Breast epithelium (tissue), 4 donors: ENCODE measurements around the gene OR2A12. TPM values are rescaled to one million over a fixed set of nuclear protein-coding genes. Genes with fewer than 3 reads are reported as not detected.

Experiments
- DNase-seq, 2 donors: peaks; one replicate each; pipeline ENCODE4 v3.0.0-alpha.2; 2019; ENCODE audit warnings: low spot score in 2 of 2
- H3K27ac ChIP-seq, 2 donors: fragments of 200-600 bp; sonication (generic) in 1 of 2; one replicate each; pipeline ENCODE4 v1.5.1; 2016 to 2019; ENCODE audit warnings: mild to moderate bottlenecking in 1 of 2
- H3K27me3 ChIP-seq, 2 donors: fragments of 200-600 bp; sonication (generic) in 1 of 2; one replicate each; pipeline versions ENCODE4 v1.5.1 to v1.6.0; 2017 to 2019; ENCODE audit warnings: control low read depth in 1 of 2, mild to moderate bottlenecking in 1 of 2
- H3K36me3 ChIP-seq: fragments of 200-600 bp; one replicate; pipeline ENCODE4 v1.5.1; 2019
- H3K4me1 ChIP-seq, 2 donors: fragments of 200-600 bp; sonication (generic); one replicate each; pipeline ENCODE4 v1.5.1; 2016 to 2019; ENCODE audit warnings: control low read depth in 1 of 2
- H3K4me3 ChIP-seq, 3 donors: fragments of 200-600 bp; sonication (generic); 1 replicate in 2 of 3; 2 replicates in 1 of 3; pipeline ENCODE4 v1.5.1; 2016 to 2019; ENCODE audit warnings: mild to moderate bottlenecking in 3 of 3, moderate library complexity in 2 of 3
- H3K9me3 ChIP-seq, 2 donors: fragments of 200-600 bp; sonication (generic) in 1 of 2; one replicate each; pipeline ENCODE4 v1.5.1; 2016 to 2019; ENCODE audit warnings: control low read depth in 1 of 2
- POLR2A ChIP-seq: fragments of 450-650 bp; IDR thresholded peaks from one replicate; pipeline ENCODE4 v1.6.1; 2016; ENCODE audit warnings: antibody characterized with exemption, mild to moderate bottlenecking, moderate library complexity
- POLR2AphosphoS5 ChIP-seq, 3 donors: sonication (generic); formaldehyde crosslinking; IDR thresholded peaks; one replicate each; pipeline ENCODE4 v1.6.1; 2017; ENCODE audit warnings: antibody characterized with exemption in 3 of 3
- intact Hi-C: fragments of 100-400 bp; cut with DNase I; formaldehyde crosslinking; loops from one replicate; pipeline ENCODE4 v1.15.1; 2023; ENCODE audit warnings: low total_unique reads
- total RNA-seq, 3 donors: library from RNA; depleted of rRNA; stranded (reverse); fragments of >200 nt; gene quantifications; one replicate each; pipeline ENCODE4 v1.1.0, GENCODE V29; 2016
- TF ChIP-seq, protein P1 (sequence below), 3 donors: fragments of 450-650 bp; IDR thresholded peaks; one replicate each; pipeline ENCODE4 v1.5.1; 2016 to 2017; ENCODE audit warnings: antibody characterized with exemption in 3 of 3, mild to moderate bottlenecking in 3 of 3, moderate library complexity in 3 of 3

Gene OR2A12
- total RNA-seq, 3 donors from 2014 or later: not detected

DNA sequence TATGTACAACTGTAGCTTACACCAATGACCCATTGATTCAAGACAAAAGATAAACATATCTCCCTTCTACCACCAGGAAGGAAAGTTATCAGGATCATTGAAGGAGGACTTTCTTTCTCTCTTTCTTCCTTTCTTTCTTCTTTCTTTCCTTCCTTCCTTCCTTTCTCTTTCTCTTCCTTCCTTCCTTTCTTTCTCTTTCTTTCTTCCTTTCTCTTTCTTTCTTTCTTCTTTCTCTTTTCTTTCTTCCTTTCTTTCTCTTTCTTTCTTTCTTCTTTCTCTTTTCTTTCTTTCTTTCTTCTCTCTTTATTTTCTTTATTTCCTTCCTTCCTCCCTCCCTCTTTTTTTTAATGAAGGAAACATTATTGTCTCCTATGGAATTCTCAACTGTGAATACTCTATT lies 12.7 kb downstream of the OR2A12 start:
- H3K4me3 ChIP-seq: no peak overlapping the region
- intact Hi-C loops: no loop called here
- H3K9me3 ChIP-seq: no peaks in the 10 kb centered on the region
- no peaks in the 10 kb centered on the region for H3K4me1 ChIP-seq
- TF ChIP-seq POLR2AphosphoS5 (IDR thresholded peaks at IDR 0.05) (no peak), POLR2A (no peak)
- TF ChIP-seq, protein P1, sequence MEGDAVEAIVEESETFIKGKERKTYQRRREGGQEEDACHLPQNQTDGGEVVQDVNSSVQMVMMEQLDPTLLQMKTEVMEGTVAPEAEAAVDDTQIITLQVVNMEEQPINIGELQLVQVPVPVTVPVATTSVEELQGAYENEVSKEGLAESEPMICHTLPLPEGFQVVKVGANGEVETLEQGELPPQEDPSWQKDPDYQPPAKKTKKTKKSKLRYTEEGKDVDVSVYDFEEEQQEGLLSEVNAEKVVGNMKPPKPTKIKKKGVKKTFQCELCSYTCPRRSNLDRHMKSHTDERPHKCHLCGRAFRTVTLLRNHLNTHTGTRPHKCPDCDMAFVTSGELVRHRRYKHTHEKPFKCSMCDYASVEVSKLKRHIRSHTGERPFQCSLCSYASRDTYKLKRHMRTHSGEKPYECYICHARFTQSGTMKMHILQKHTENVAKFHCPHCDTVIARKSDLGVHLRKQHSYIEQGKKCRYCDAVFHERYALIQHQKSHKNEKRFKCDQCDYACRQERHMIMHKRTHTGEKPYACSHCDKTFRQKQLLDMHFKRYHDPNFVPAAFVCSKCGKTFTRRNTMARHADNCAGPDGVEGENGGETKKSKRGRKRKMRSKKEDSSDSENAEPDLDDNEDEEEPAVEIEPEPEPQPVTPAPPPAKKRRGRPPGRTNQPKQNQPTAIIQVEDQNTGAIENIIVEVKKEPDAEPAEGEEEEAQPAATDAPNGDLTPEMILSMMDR (IDR thresholded peaks at IDR 0.05): no peak
- no peak overlapping the region for H3K27ac ChIP-seq
- H3K36me3 ChIP-seq: no peaks in the 10 kb centered on the region
- no peak for DNase-seq
- H3K27me3 ChIP-seq: no peaks in the 10 kb centered on the region

DNA sequence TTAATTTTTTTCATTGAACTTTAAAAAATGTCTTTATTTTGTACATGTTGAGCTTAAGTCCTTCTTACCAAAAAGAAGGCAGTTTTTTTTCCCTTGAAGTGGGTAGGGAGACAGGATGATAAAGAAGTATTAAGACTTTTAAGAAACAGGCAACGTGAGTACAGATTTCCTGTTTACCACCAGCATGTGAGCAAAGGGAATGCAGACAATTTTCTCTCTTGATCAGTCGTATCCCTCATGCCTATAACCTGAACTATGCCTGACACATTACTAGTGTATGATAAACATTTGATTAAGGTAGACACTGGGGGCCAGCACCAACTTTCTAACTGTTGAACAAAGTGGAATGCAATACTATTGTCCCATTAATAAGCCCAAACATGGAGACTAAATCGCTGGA lies 14.5 kb downstream of the OR2A12 start:
- Histone ChIP-seq H3K27me3 (no peaks in the 10 kb centered on the region), H3K4me1 (no peaks in the 10 kb centered on the region), H3K27ac (no peak overlapping the region), H3K4me3 (no peak overlapping the region), H3K36me3 (no peaks in the 10 kb centered on the region), H3K9me3 (no peaks in the 10 kb centered on the region)
- TF ChIP-seq POLR2AphosphoS5 (IDR thresholded peaks at IDR 0.05) (no peak), POLR2A (no peak)
- TF ChIP-seq, protein P1 (IDR thresholded peaks at IDR 0.05): no peak
- DNase-seq: no peak
- intact Hi-C loops: no loop called here

DNA sequence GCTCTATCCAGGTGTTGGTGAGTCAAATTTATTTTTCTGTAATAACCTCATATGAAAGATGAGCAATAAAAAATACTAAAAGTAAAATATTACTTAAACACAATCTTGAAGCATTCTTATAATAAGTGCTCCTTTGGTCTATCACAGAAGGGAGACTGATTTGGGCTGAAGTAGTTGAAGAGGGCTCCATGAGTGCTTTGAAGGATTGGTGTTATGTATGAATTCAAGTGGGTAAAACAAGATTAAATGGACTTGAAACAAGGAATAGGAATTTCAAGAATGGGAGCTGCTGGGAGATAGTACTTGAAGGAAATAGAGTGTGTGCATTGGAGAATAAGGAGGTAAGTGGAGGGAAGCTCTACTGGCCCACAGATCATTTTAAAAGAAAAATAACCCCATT lies 16.0 kb downstream of the OR2A12 start:
- no peaks in the 10 kb centered on the region for H3K9me3 ChIP-seq
- TF ChIP-seq POLR2A (no peak), POLR2AphosphoS5 (IDR thresholded peaks at IDR 0.05) (no peak)
- TF ChIP-seq, protein P1 (IDR thresholded peaks at IDR 0.05): no peak
- H3K36me3 ChIP-seq: no peaks in the 10 kb centered on the region
- intact Hi-C loops: no loop called here
- DNase-seq: no peak
- H3K4me3 ChIP-seq: no peak overlapping the region
- H3K4me1 ChIP-seq: no peaks in the 10 kb centered on the region
- no peak overlapping the region for H3K27ac ChIP-seq
- H3K27me3 ChIP-seq: no peaks in the 10 kb centered on the region

DNA sequence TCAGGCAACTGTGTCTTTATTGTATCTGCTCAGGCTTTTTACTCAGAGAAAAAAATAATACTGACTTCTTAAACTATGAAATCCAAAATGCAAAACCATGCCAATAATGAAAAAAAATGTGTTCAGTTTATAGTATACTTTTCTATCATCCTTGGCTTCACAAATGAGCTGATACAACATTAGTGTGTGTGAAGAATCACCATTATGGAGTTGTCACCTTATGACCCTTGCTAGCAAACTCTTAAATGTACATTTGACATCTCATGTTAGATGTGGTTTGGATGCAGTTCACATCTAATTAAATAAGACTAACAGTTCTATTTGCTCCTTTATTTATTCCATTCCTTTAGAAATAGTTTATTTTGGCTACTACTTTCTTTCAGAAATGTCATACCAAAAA lies 19.1 kb downstream of the OR2A12 start:
- Histone ChIP-seq H3K27me3 (no peaks in the 10 kb centered on the region), H3K4me1 (no peaks in the 10 kb centered on the region), H3K27ac (no peak overlapping the region), H3K9me3 (no peaks in the 10 kb centered on the region), H3K4me3 (no peak overlapping the region), H3K36me3 (no peaks in the 10 kb centered on the region)
- intact Hi-C loops: no loop called here
- TF ChIP-seq, protein P1 (IDR thresholded peaks at IDR 0.05): no peak
- TF ChIP-seq POLR2A (no peak), POLR2AphosphoS5 (IDR thresholded peaks at IDR 0.05) (no peak)
- DNase-seq: no peak

DNA sequence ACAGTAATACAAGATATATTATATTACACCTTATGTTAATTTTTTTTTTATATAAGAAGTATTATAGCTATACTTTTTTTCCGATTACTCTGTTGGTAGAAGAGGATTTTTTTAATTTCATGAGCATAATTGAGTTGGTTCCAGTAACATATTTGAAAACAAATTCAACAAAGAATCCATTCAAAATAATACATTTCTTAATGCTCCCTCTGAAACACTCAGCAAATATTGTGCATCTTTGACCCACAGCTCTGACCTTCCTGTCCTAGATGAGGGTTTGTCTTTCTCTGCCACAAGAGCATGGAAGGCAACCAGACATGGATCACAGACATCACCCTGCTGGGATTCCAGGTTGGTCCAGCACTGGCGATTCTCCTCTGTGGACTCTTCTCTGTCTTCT lies 23.2 kb downstream of the OR2A12 start, which contains the start of gene OR2A2:
Gene OR2A2, plus strand, starts transcription at position 301 of the 400 bp plus-strand sequence. Its CDS starts 0 bp downstream, at position 301.
- TF ChIP-seq POLR2A (no peak), POLR2AphosphoS5 (IDR thresholded peaks at IDR 0.05) (no peak)
- TF ChIP-seq, protein P1 (IDR thresholded peaks at IDR 0.05): no peak
- Histone ChIP-seq H3K27me3 (no peaks in the 10 kb centered on the region), H3K4me3 (no peak within 1 kb of the TSS), H3K4me1 (no peaks in the 10 kb centered on the region), H3K36me3 (no peaks in the 10 kb centered on the region), H3K9me3 (no peaks in the 10 kb centered on the region), H3K27ac (no peak within 1 kb of the TSS)
- intact Hi-C loops: no loop called here
- DNase-seq: no peak
